H9 (cell line): ENCODE measurements around the gene DGKE. TPM values are rescaled to one million over a fixed set of nuclear protein-coding genes. Genes with fewer than 3 reads are reported as not detected.

Source experiments
- DNase-seq: peaks from one replicate; pipeline ENCODE4 v3.0.0-alpha.2; 2017
- H2AFZ ChIP-seq: one replicate; pipeline ENCODE4 v1.6.1; 2013; ENCODE audit warnings: mild to moderate bottlenecking, low read length, control low read depth, moderate library complexity
- H2AK5ac ChIP-seq: 2 replicates; pipeline ENCODE4 v1.6.1; 2013; ENCODE audit warnings: low read length, control low read depth, mixed read lengths; ENCODE audit not compliant: insufficient read length
- H2BK120ac ChIP-seq: one replicate; pipeline ENCODE4 v1.6.1; 2013; ENCODE audit warnings: low read depth, mild to moderate bottlenecking, low read length, control low read depth, inconsistent platforms; ENCODE audit not compliant: poor library complexity, severe bottlenecking
- H2BK12ac ChIP-seq: 2 replicates; pipeline ENCODE4 v1.6.1; 2013; ENCODE audit warnings: low read length, control low read depth, mixed read lengths, low read depth; ENCODE audit not compliant: insufficient read length
- H2BK15ac ChIP-seq: 2 replicates; pipeline ENCODE4 v1.6.1; 2013; ENCODE audit warnings: low read depth, low read length, control low read depth
- H2BK20ac ChIP-seq: one replicate; pipeline ENCODE4 v1.6.1; 2013; ENCODE audit warnings: low read depth, mild to moderate bottlenecking, low read length, control low read depth, inconsistent platforms; ENCODE audit not compliant: poor library complexity, severe bottlenecking
- H2BK5ac ChIP-seq: 2 replicates; pipeline ENCODE4 v1.6.1; 2013; ENCODE audit warnings: low read length, control low read depth, mixed read lengths; ENCODE audit not compliant: insufficient read length
- H3K14ac ChIP-seq: 2 replicates; pipeline ENCODE4 v1.6.1; 2013; ENCODE audit warnings: low read length, control low read depth; ENCODE audit not compliant: insufficient read depth
- H3K18ac ChIP-seq: 2 replicates; pipeline ENCODE4 v1.6.1; 2013; ENCODE audit warnings: low read depth, mild to moderate bottlenecking, mixed read lengths, low read length, control low read depth; ENCODE audit not compliant: insufficient read length
- H3K23ac ChIP-seq: 2 replicates; pipeline ENCODE4 v1.6.1; 2013; ENCODE audit warnings: low read length, control low read depth, mixed read lengths, low read depth; ENCODE audit not compliant: insufficient read length
- H3K23me2 ChIP-seq: 2 replicates; pipeline ENCODE4 v1.6.1; 2013; ENCODE audit warnings: low read depth, mild to moderate bottlenecking, mixed read lengths, low read length, control low read depth; ENCODE audit not compliant: insufficient read length, poor library complexity, severe bottlenecking
- H3K27ac ChIP-seq: 2 replicates; pipeline ENCODE4 v1.5.1; 2013; ENCODE audit warnings: low read length, control low read depth, mixed read lengths, low read depth; ENCODE audit not compliant: insufficient read length
- H3K27me3 ChIP-seq: 2 replicates; pipeline ENCODE4 v1.6.1; 2013; ENCODE audit warnings: low read length, control low read depth, inconsistent platforms; ENCODE audit not compliant: insufficient read depth
- H3K4ac ChIP-seq: 2 replicates; pipeline ENCODE4 v1.6.1; 2013; ENCODE audit warnings: low read depth, mild to moderate bottlenecking, control low read depth, inconsistent platforms, low read length, moderate library complexity
- H3K4me1 ChIP-seq: 2 replicates; pipeline ENCODE4 v1.6.1; 2013; ENCODE audit warnings: low read length, control low read depth, inconsistent platforms; ENCODE audit not compliant: insufficient read depth
- H3K4me2 ChIP-seq: 2 replicates; pipeline ENCODE4 v1.6.1; 2013; ENCODE audit warnings: low read length, control low read depth, mixed read lengths; ENCODE audit not compliant: insufficient read length, insufficient read depth
- H3K56ac ChIP-seq: 2 replicates; pipeline ENCODE4 v1.6.1; 2013; ENCODE audit warnings: low read depth, mild to moderate bottlenecking, mixed read lengths, low read length, control low read depth; ENCODE audit not compliant: insufficient read length
- H3K79me1 ChIP-seq: 2 replicates; pipeline ENCODE4 v1.6.1; 2013; ENCODE audit warnings: low read depth, mild to moderate bottlenecking, moderate library complexity, low read length, control low read depth, inconsistent platforms; ENCODE audit not compliant: insufficient read depth, poor library complexity, severe bottlenecking
- H3K79me2 ChIP-seq: 2 replicates; pipeline ENCODE4 v1.6.1; 2013; ENCODE audit warnings: low read length, control low read depth, inconsistent platforms; ENCODE audit not compliant: insufficient read depth
- H3K9ac ChIP-seq: 2 replicates; pipeline ENCODE4 v1.6.1; 2013; ENCODE audit warnings: low read length, control low read depth, mixed read lengths; ENCODE audit not compliant: insufficient read length; ENCODE audit errors: extremely low read depth
- H3K9me3 ChIP-seq: one replicate; pipeline ENCODE4 v1.6.1; 2013; ENCODE audit warnings: low read depth, low read length, inconsistent platforms; ENCODE audit not compliant: control insufficient read depth
- H3T11ph ChIP-seq: one replicate; pipeline ENCODE4 v1.6.1; 2013; ENCODE audit warnings: mild to moderate bottlenecking, low read length, control low read depth, inconsistent platforms
- H4K20me1 ChIP-seq: one replicate; pipeline ENCODE4 v1.6.1; 2013; ENCODE audit not compliant: control insufficient read depth, insufficient read length, insufficient read depth
- H4K5ac ChIP-seq: 2 replicates; pipeline ENCODE4 v1.6.1; 2013; ENCODE audit warnings: low read depth, mild to moderate bottlenecking, mixed read lengths, low read length, control low read depth; ENCODE audit not compliant: insufficient read length
- H4K8ac ChIP-seq: replicated peaks from 2 replicates; pipeline ENCODE4 v1.6.1; 2013; ENCODE audit warnings: low read length, control low read depth, mixed read lengths, low read depth; ENCODE audit not compliant: insufficient read length
- H4K91ac ChIP-seq: 2 replicates; pipeline ENCODE4 v1.6.1; 2013; ENCODE audit warnings: low read depth, mild to moderate bottlenecking, moderate library complexity, mixed read lengths, low read length, control low read depth; ENCODE audit not compliant: insufficient read length
- H3K27ac Mint-ChIP-seq, 3 experiments: 2 replicates in 2 of 3; 3 replicates in 1 of 3; pipeline ENCODE4 v1.8.0; 2020 to 2021; ENCODE audit warnings: mixed read lengths in 3 of 3, mild to moderate bottlenecking in 1 of 3, moderate library complexity in 1 of 3
- H3K27me3 Mint-ChIP-seq: 2 replicates; pipeline ENCODE4 v1.8.0; 2021; ENCODE audit warnings: low read depth, mild to moderate bottlenecking, moderate library complexity, mixed read lengths
- H3K36me3 Mint-ChIP-seq, 3 experiments: 2 replicates in 2 of 3; 3 replicates in 1 of 3; pipeline ENCODE4 v1.8.0; 2020 to 2021; ENCODE audit warnings: low read depth in 3 of 3, mixed read lengths in 3 of 3; ENCODE audit not compliant: insufficient read depth in 1 of 3
- H3K4me1 Mint-ChIP-seq, 2 experiments: 2 replicates each; pipeline ENCODE4 v1.8.0; 2020; ENCODE audit warnings: mixed read lengths in 2 of 2
- H3K4me3 Mint-ChIP-seq, 2 experiments: 2 replicates in 1 of 2; 3 replicates in 1 of 2; pipeline ENCODE4 v1.8.0; 2020 to 2021; ENCODE audit warnings: mild to moderate bottlenecking in 2 of 2, mixed read lengths in 2 of 2, moderate library complexity in 1 of 2
- H3K9me3 Mint-ChIP-seq, 2 experiments: 2 replicates in 1 of 2; 3 replicates in 1 of 2; pipeline ENCODE4 v1.8.0; 2020; ENCODE audit warnings: mild to moderate bottlenecking in 2 of 2, mixed read lengths in 2 of 2, moderate library complexity in 1 of 2
- CTCF ChIP-seq: fragments of 200-600 bp; sonication (generic); conservative IDR thresholded peaks from 3 replicates; pipeline ENCODE4 v1.8.0; 2021; ENCODE audit warnings: antibody characterized with exemption, mild to moderate bottlenecking
- WGBS: extraction: QIAGEN DNeasy Blood & Tissue Kit; methylation state at CpG from one replicate; pipeline ENCODE4 v1.1.7; 2013; ENCODE audit warnings: missing lambda C conversion rate, low lambda C conversion rate, mixed read lengths; ENCODE audit not compliant: insufficient read length; ENCODE audit errors: extremely low coverage; 5-methylcytosine and 5-hydroxymethylcytosine counted together
- total RNA-seq: library from RNA; stranded (reverse); gene quantifications from 2 replicates; pipeline ENCODE4 v1.2.1, GENCODE V29; 2021

Gene DGKE
- total RNA-seq, 1 experiment from 2014 or later, result 4.9 TPM

GRCh38 chr17:56796536-56796935 is 37.4 kb upstream of the DGKE start:
- Histone ChIP-seq H3K4me2 (no peak overlapping the region), H3K79me1 (no peaks in the 10 kb centered on the region), H3K14ac (no peak overlapping the region; the same call in 1 of the 2 replicates), H3K79me2 (no peaks in the 10 kb centered on the region), H3K9me3 (no peaks in the 10 kb centered on the region), H3K23ac (no peak overlapping the region), H2BK12ac (no peak overlapping the region), H3K18ac (no peak overlapping the region), H3K4ac (no peak overlapping the region), H2BK120ac (no peak overlapping the region), H2BK15ac (no peak overlapping the region), H2BK5ac (no peak overlapping the region), H4K5ac (no peak overlapping the region), H3T11ph (no peak overlapping the region), H3K27me3 (no peaks in the 10 kb centered on the region), H3K27ac (no peak overlapping the region), H3K4me1 (peaks cover 2% of the 10 kb centered on the region; the same call in 1 of the 2 replicates), H4K91ac (no peak overlapping the region), H4K20me1 (no peaks in the 10 kb centered on the region), H3K23me2 (no peaks in the 10 kb centered on the region), H3K56ac (no peak overlapping the region), H2AK5ac (no peak overlapping the region), H2BK20ac (no peak overlapping the region), H2AFZ (no peak overlapping the region), H3K9ac (no peak overlapping the region), H4K8ac (no peak overlapping the region)
- no peak overlapping the region for H3K27ac Mint-ChIP-seq
- no peak overlapping the region for H3K4me3 Mint-ChIP-seq
- no CpG with 5 or more reads among the region's 8 CpGs for WGBS
- H3K9me3 Mint-ChIP-seq, result peaks cover 6% of the 10 kb centered on the region in 2 experiments; a peak in 4 of 5 replicates
- no peak for TF ChIP-seq CTCF
- peaks cover 5% of the 10 kb centered on the region for H3K27me3 Mint-ChIP-seq
- DNase-seq, result no peak
- H3K4me1 Mint-ChIP-seq, result peaks cover 7 to 15% of the 10 kb centered on the region in 2 experiments
- H3K36me3 Mint-ChIP-seq, result peaks cover 4 to 10% (median 6%) of the 10 kb centered on the region in 3 experiments; a peak in 6 of 7 replicates
